ENCODE measurements around the gene CAMLG.
A peak's percentile ranks its signal among the peaks of the same experiment; 100 is the strongest.
"Not testable (repeated sequence)": the region's sequence is repeated elsewhere in the genome, so short reads cannot be mapped to it uniquely, and the experiment has no call there.

The CAMLG gene

DNA sequence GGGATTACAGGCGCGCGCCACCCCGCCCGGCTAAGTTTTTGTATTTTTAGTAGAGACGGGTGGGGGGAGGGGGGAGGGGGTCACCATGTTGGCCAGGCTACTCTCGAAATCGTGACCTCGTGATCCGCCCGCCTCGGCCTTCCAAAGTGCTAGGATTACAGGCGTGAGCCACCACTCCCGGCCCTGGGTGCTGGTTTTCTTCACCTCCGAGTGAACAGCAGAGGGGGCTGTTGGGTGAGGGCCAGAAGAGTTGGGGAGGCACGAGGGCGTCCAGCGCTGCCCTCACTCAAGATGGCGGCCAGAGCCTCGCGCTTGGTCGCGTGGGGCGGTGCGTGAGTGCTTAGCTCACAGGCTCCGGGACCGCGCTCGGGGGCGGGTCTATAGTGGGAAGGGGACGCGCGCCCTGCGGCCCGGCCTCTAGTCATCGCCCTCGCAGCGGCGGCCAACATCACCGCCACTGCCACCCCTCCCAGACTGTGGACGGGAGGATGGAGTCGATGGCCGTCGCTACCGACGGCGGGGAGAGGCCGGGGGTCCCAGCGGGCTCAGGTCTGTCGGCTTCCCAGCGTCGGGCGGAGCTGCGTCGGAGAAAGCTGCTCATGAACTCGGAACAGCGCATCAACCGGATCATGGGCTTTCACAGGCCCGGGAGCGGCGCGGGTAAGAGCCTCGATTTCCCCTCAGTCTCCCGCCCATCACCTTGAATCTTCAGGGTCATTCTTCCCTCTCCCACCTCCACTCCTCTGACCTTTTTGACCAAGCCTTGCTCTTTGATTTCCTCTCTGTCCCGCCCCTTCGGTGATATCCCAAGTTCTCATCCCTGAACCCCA, at the start of gene CAMLG:
CAMLG (plus strand) TSS at position 416 of the 830 bp plus-strand sequence; CDS start at position 489, 73 bp downstream.
- peak; percentile 96 to 97 for DNase-seq (ENCODE audit: low read depth in 2 of 2)

DNA sequence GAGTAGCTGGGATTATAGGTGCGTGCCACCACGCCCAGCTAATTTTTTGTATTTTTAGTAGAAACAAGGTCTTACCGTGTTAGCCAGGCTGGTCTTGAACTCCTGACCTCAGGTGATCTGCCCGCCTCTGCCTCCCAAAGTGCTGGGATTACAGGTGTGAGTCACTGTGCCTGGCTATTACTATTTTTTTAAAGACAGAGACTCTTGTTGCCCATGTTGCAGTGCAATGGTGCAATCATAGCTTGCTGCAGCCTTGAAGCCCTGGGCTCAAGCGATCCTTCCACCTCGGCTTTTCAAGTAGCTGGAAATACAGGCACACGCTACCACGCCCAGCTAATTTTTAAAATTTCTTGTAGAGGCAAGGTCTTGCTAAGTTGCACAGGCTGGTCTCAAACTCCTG, 48.2 kb upstream of the CAMLG start:
- DNase-seq (ENCODE audit: low read depth in 2 of 2): not testable (repeated sequence)

DNA sequence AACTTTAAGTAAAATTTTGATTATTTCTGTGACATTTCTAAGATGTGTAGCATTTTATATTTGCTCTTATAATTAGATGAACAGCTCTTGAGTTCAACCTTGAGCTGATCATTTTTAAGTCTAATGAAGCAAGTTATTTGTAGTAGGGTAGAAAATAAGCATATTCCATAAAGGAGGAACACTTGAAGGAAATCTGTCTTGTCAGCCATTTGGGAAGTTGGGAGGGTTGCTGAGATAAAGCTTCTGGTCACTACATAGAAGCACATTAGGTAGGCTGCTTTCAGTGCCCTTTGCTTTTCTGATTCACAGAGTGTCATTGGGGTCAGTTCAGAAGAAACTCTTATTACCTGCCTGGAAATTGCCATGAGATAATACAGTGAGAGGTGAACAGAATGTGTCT, 45.6 kb upstream of the CAMLG start:
- DNase-seq (ENCODE audit: low read depth in 2 of 2): no peak

DNA sequence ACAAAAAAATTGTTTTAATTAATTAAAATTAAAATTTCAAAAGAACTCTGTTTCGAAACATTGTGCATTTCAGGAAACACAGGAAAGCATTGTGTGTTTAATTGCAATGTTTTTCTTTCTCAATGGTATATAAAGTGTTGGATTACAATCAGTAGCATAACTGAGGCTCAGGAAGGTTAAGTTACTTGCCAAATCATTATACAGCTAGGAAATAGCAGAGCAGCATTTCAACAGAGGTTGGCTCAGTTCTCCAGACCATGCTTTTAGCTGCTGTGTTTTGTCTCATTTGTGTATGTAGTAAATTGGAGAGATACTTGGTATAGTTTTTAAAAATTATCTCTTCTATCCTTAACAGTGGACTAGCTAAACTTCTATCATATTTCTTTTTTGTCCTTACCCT, 30.0 kb upstream of the CAMLG start:
- DNase-seq (ENCODE audit: low read depth in 2 of 2): no peak

DNA sequence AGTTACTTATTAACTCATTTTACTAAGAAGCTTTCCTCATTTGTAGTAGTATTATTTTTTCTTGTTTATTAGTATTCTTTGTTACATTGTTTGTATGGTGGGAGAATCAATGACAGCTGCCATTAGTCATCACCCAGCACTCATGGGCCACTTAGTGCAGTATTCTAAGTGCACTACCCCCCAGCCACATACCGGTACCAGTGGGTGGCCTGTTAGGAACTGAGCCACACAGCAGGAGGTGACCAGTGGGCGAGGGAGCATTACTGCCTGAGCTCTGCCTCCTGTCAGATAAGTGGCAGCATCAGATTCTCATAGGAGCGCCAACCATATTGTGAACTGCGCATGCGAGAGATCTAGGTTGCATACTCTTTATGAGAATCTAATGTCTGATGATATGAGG, 24.2 kb upstream of the CAMLG start:
- no peak for DNase-seq (ENCODE audit: low read depth in 2 of 2)

DNA sequence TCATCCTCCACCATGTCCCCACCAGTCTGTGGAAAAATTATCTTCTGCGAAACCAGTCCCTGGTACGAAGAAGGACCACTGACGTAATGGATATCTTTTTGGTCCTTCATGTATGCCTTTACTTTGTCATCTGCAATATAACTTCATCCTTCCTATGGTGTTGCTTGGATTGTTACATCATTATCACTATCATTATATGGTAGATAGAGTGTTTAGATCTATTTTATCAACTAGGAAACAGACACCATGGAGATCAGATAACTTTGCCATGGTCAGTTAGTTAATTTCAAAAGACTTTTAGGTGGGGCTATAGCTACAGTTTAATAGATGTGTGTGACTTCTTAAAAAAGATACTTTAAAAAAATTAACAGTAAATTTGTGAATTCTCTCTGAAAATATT, 23.8 kb upstream of the CAMLG start:
- no peak for DNase-seq (ENCODE audit: low read depth in 2 of 2)

DNA sequence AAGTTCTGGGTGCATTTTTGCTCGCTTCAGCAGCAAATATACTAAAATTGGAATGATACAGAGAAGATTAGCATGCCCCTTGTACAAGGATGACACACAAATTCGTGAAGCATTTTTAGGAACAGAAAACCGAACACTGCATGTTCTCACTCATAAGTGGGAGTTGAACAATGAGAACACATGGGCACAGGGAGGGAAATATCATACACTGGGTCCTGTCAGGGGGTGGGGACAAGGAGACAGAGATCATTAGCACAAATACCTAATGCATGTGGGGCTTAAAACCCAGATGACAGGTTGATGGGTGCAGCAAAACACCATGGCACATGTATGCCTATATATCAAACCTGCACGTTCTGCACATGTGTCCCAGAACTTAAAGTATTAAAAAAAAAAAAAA, 22.9 kb upstream of the CAMLG start:
- DNase-seq (ENCODE audit: low read depth in 2 of 2): not testable (repeated sequence)

DNA sequence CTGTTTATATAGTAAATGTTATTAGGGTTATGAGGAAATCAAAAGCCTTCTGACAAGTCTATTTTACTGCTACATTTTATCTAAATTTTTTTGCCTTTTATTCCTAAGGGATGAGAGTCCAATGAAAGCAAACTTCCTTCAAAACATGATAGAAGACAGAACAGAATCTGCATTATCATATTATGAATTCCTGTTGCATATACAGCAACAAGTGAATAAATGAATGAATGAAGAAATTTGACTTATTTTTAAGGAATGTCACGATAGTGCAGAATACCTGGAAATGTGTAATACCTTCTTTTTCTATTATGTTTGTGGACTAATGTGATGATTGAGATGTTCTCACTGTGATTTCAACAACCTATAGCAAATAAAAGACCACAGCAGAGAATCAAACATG, 13.5 kb upstream of the CAMLG start:
- no peak for DNase-seq (ENCODE audit: low read depth in 2 of 2)

DNA sequence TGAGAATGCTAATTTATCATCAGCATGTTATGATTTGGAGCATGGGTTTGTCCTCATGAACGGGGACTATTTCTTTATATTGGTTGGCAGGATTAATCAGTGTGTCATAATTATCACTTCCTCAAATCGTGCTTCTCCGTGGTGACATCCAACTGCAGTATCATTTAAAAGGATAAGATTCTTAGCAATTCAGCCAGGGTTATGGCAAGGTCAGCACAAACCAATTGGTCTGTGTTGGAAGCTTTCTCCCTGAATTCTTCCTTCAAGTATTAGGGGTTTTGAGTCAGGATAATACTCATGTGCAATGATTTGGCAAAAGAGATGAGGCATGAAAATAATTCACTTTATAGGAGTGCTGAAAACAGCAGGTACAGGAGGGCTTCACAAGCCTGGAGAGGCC, 5.5 kb upstream of the CAMLG start:
- DNase-seq (ENCODE audit: low read depth in 2 of 2): no peak

DNA sequence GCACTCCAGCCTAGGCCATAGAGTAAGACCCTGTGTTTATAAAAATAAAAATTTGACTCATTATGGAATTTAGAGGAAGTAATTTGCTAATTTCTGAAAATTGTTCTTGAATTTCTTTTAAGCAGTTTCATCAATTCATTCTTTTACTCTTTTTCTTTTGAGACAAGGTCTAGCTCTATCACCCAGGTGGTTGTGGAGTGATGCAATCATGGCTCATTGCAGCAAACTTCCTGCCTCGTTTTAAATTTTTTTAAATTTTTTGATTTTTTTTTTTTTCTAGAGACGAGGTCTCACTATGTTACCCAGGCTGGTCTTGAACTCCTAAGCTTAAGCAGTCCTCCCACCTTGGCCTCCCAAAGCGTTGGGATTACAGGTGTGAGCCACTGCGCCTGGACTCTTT, 3.1 kb upstream of the CAMLG start:
- DNase-seq (ENCODE audit: low read depth in 2 of 2): no peak

DNA sequence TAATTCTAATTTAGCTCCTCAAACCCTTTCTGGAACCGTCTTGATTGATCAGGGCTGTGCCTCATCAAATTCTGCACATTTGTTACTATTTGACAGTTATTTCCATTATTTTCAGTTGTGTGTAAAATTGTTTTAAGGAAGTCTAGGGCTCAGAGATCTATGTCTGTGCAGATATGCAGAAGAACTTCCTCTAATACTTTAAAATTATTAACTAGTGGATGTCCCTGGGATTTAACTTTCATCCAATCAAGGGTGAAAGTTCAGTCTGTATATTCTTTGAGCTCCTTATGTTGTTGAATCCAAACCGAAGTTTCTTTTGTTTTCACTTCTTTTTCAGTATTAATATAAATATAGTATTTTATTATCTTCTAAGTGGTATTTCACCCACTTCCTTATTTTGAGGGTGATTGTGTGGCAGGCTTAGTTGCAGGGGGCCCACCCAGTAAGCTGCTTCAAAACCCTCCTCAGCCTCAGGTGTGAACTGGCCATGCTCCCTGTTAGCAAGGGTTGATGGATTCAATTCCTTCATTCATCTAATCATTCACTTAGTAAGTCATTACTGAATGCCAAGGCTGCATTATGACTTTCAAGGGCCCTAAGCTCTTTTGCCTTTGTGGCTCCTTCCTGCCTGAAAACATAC, 2.1 kb upstream of the CAMLG start:
- DNase-seq (ENCODE audit: low read depth in 2 of 2): no peak

DNA sequence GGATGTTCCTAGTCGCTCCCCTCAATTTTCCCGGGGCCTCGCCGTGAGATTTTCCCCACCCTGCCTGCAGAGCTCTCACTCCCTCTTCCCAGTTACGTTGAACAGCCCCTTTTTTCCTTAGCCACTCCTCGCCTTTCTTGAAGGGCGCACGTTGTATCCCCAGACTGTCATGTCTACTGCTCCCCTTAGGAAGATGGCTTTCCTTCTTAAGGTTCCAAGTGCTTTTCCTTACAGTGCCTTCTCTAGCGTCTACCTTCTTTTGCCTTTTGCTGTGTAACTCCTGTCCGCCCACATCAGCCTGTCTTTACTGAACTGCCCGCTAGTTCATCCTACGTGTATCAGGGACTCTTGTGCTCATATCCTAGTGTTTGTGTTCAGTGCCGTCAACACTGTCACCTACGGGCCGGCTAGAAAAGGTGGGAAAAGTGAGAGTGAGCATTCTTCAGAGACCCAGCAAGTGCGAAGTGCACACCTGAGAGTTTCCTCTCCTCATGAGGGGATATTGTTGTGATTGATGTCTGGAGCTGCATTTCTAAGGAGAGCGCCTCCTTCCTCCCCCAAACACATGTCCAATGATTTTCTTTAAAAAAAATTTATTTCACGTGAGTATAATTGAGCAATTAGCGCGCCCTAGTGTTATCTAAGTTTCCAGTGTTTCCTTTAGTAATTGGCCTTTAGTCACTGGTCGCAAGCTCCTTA, 764 bp downstream of the CAMLG start:
- DNase-seq (ENCODE audit: low read depth in 2 of 2): peak in 1 of 2 donors; percentile 7

DNA sequence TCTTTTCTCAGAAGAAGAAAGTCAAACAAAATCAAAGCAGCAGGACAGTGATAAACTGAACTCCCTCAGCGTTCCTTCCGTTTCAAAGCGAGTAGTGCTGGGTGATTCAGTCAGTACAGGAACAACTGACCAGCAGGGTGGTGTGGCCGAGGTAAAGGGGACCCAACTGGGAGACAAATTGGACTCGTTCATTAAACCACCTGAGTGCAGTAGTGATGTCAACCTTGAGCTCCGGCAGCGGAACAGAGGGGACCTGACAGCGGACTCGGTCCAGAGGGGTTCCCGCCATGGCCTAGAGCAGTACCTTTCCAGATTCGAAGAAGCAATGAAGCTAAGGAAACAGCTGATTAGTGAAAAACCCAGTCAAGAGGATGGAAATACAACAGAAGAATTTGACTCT, 2.7 kb downstream of the CAMLG start:
- no peak for DNase-seq (ENCODE audit: low read depth in 2 of 2)

DNA sequence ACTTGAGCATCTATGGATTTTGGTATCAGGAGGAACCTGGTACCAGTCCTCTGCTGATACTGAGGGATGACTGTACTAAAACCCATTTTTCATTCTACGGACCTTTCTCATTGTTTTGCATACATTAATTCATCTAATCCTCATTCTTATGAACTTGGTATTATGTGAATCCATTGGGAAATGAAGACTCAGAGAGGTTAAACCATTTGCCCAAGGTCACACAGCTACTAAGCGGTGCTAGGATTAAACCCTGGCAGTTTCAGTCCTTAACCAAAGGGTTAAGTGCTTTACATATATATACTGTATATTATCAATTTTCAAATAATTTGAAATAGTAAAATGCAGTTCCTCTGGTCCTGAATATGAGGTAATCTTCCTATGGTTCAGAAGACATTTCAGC, 3.8 kb downstream of the CAMLG start:
- no peak for DNase-seq (ENCODE audit: low read depth in 2 of 2)

DNA sequence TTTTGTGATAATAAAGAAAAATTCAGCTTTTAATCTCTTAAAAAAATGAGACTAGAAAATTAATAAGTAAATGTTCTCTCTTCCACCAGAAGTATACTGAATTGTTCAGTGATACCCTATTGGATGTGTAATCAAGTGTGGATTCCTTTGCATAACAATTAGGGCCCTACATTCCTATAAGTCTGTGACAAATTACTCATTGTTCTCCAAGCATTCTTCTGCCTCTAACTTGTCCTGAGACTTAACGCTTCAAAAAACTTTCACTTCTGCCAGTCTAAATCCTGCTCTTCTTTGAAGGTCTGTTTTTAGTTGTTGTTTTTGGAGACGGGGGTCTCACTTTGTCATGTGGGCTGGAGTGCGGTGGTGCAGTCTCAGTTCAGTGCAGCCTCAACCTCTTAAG, 11.1 kb downstream of the CAMLG start:
- no peak for DNase-seq (ENCODE audit: low read depth in 2 of 2)

DNA sequence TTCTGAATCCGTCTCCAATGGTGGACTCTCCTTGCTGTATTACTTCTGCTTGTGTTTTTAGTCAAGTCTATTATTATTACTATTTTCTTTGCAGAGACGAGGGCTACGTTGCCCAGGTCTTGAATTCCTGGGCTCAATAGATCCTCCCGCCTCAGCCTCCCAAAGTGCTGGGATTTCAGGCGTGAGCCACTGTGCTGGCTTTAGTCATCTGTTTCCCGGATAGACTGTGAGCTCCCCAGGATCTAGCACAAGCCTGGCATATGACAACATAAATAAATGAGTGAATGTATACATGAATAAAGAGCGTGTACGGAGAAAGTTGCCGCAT, 19.8 kb downstream of the CAMLG start:
- DNase-seq (ENCODE audit: low read depth in 2 of 2): no peak

DNA sequence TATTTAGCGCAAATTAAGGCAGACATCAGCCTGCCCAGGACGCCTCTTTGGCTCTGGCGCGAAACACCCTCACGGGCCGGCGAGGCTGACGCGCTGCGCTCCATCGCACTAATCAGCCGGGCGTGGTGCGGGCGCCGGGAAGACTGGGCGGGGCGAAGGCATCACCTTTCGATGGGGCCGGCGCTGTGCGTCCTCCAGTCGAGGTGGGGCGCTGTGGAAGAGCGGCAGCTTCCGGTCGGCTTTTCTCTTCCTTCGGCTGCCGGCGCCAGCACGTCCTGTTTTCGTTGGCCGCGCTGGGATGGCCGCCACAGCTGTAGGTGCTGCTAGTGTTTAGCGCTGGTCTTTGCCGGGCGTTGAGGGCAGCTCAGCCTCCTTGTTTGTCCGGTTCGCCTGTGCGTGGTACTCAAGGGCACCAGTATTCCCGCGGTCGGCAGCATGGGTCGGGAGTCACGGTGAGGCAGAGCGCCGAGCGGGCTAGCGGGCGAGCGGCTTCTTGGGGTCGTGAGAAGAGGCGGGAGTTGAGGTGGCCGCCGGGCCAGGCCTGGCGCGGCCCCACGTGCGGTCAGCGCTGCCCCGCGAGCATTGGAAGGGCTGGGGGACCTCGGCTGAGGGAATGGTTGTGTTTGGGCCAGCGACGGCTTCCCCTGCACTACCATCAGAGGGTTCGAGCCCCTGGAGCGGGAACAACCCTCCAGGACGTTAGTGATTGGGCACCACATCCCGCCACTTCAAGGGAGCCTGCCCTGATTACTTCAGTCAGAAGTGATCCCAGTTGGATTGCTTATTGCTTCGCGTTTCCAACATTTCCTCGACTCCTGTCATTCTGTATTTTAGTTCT, 20.4 kb downstream of the CAMLG start, which contains the start of gene DDX46:
DDX46 (plus strand) TSS at position 276 of the 838 bp plus-strand sequence; CDS start at position 436, 160 bp downstream.
- peak; percentile 92 to 94 for DNase-seq (ENCODE audit: low read depth in 2 of 2)

DNA sequence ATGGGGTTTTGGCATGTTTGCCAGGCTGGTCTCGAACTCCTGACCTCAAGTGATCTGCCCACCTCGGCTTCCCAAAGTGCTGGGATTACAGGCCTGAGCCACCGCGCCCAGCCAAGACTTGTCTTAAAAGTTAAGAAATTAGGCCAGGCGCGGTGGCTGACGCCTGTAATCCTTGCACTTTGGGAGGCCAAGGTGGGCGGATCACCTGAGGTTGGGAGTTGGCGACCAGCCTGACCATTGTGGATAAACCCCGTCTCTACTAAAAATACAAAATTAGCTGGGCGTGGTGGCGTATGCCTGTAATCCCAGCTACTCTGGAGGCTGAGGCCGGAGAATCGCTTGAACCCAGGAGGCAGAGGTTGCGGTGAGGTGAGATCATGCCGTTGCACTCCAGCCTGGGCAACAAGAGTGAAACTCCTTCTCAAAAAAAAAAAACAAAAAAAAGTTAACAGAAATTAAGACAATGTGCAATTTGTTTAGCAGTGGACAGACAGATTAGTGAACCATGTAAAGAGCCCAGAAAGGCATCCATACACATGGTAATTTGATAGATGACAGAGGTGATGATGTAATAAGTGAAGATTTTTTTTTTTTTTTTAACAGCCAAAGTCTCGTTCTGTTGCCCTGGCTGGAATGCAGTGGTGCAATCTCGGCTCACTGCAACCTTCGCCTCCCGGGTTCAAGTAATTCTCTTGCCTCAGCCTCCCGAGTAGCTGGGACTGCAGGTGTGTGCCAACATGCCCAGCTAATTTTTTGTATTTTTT, 29.4 kb downstream of the CAMLG start:
- DNase-seq (ENCODE audit: low read depth in 2 of 2): not testable (repeated sequence)

DNA sequence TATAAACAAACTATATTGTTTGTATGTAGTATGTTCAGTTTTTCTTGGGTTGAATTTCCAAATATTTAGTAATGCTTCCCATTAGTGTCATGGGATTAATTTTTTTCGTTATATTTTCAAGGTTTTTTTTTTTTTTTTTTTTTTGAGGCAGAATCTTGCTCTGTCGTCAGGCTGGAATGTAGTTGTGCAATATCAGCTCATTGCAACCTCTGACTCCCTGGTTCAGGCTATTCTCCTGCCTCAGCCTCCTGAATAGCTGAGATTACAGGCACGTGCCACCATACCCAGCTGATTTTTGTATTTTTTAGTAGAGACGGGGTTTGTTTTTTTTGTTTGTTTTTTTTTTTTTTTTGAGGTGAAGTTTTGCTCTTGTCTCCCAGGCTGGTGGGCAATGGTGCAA, 30.9 kb downstream of the CAMLG start:
- no peak for DNase-seq (ENCODE audit: low read depth in 2 of 2)

DNA sequence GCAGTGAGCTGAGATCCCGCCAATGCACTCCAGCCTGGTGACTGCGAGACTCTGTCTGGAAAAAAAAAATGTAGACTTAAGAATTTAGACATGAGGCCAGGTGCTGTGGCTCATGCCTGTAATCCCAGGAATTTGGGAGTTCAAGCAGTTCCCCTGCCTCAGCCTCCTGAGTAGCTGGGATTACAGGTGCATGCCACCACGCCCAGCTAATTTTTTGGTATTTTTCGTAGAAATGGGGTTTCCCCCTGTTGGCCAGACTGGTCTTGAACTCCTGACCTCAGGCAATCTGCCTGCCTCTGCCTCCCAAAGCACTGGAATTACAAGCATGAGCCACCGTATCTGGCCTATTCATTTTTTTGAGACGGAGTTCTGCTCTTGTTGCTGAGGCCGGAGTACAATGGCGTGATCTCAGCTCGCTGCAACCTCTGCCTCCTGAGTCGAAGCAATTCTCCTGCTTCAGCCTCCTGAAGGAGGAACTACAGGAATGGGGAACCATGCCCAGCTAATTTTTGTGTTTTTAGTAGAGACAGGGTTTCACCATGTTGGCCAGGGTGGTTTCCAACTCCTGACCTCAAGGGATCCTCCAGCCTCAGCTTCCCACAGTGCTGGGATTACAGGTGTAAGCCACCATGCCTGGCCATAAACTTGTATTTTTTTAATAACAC, 34.2 kb downstream of the CAMLG start:
- DNase-seq (ENCODE audit: low read depth in 2 of 2): no peak

DNA sequence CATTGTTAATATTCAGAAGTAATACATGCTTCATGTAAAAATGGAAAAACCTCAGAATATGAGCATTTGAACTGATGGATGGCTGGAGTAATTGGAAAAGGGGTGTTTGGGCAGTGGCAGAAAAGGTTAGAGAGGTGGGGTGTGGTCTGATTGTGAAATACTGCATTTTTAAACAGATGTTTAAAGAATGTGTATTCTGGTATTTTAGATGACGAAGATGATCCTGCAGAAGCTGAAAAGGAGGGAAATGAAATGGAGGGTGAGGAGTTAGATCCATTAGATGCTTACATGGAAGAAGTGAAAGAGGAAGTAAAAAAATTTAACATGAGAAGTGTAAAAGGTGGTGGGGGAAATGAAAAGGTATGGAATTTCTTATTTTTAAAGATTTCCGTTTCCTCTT, 39.0 kb downstream of the CAMLG start:
- no peak for DNase-seq (ENCODE audit: low read depth in 2 of 2)
